Hematopoietic multipotent progenitor cell (in vitro differentiated cells): ENCODE results near the gene KLK5. TPM values are rescaled to one million over a fixed set of nuclear protein-coding genes. Genes with fewer than 3 reads are reported as not detected.

Source experiments
- DNase-seq, 3 donors: peaks; one replicate each; pipeline ENCODE4 v3.0.0-alpha.2; 2011 to 2015; ENCODE audit warnings: low read depth in 2 of 3, low spot score in 2 of 3
- total RNA-seq: library from RNA; depleted of rRNA; stranded (reverse); fragments of >200 nt; gene quantifications from one replicate; pipeline ENCODE4 v1.2.3, GENCODE V29; 2012

Gene KLK5
- total RNA-seq, 1 donor: not detected

- no peak for DNase-seq
These were observed 58.1 kb downstream of the KLK5 start for GRCh38 chr19:50894478-50895356.

Other genes starting within 250 kb of the KLK5 start
- gene SHANK1, start 233.2 kb downstream of the KLK5 start, total RNA-seq: 6.2 TPM
- 64.4 TPM for gene CLEC11A, start 229.7 kb downstream of the KLK5 start, total RNA-seq
- gene GPR32, start 182.6 kb downstream of the KLK5 start, total RNA-seq: 0.27 TPM
- not detected for gene ACP4, start 162.6 kb downstream of the KLK5 start, total RNA-seq
- not detected for gene KLK1, start 129.3 kb downstream of the KLK5 start, total RNA-seq
- not detected for gene KLK15, start 119.5 kb downstream of the KLK5 start, total RNA-seq
- gene KLK3, start 98.1 kb downstream of the KLK5 start, total RNA-seq: under 0.01 TPM
- gene KLK2, start 79.6 kb downstream of the KLK5 start, total RNA-seq: not detected
- gene KLK4, start 41.6 kb downstream of the KLK5 start, total RNA-seq: not detected
- not detected for gene KLK6, start 16.6 kb upstream of the KLK5 start, total RNA-seq
- not detected for gene KLK7, start 30.9 kb upstream of the KLK5 start, total RNA-seq
- gene KLK8, start 48.6 kb upstream of the KLK5 start, total RNA-seq: not detected
- not detected for gene KLK10, start 66.7 kb upstream of the KLK5 start, total RNA-seq
- not detected for gene KLK11, start 73.6 kb upstream of the KLK5 start, total RNA-seq
- gene KLK12, start 82.0 kb upstream of the KLK5 start, total RNA-seq: not detected
- gene KLK13, start 112.1 kb upstream of the KLK5 start, total RNA-seq: not detected
- gene KLK14, start 129.8 kb upstream of the KLK5 start, total RNA-seq: not detected
- 9.2 TPM for gene CTU1, start 155.4 kb upstream of the KLK5 start, total RNA-seq
- gene SIGLEC9, start 171.9 kb upstream of the KLK5 start, total RNA-seq: 0.27 TPM
- under 0.01 TPM for gene SIGLEC7, start 189.3 kb upstream of the KLK5 start, total RNA-seq